NOMO-1 treated with dmso at 0.1 percent for 144 hours (cell line): Measurements from ENCODE around the gene ARPC5L.
"Not testable (repeated sequence)": the region's sequence is repeated elsewhere in the genome, so short reads cannot be mapped to it uniquely, and the experiment has no call there.

Experiments
- DNase-seq: peaks from one replicate; lab custom pipeline; 2025; ENCODE audit not compliant: unreplicated experiment; lab: John Stamatoyannopoulos, UW

Gene ARPC5L

DNA sequence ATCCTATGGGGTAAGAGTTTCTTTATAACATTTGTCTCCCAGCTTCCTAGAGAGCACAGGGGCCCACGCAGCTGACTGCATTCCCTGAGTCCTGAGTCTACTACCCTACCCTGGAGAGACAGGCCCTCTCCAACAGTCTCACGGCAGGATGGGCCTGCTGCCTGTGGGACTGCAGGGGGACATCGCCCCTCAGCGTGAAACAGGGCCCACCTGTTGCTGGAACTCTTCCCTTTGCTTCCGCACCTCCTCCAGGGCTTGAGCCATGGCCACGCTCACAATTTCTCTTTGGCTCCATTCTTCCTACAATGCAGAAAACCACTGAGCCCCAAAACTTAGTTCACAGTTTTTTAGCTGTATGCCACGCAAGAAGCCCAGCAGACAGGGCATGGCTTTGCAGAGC, 28.2 kb downstream of the ARPC5L start:
- DNase-seq: no peak

DNA sequence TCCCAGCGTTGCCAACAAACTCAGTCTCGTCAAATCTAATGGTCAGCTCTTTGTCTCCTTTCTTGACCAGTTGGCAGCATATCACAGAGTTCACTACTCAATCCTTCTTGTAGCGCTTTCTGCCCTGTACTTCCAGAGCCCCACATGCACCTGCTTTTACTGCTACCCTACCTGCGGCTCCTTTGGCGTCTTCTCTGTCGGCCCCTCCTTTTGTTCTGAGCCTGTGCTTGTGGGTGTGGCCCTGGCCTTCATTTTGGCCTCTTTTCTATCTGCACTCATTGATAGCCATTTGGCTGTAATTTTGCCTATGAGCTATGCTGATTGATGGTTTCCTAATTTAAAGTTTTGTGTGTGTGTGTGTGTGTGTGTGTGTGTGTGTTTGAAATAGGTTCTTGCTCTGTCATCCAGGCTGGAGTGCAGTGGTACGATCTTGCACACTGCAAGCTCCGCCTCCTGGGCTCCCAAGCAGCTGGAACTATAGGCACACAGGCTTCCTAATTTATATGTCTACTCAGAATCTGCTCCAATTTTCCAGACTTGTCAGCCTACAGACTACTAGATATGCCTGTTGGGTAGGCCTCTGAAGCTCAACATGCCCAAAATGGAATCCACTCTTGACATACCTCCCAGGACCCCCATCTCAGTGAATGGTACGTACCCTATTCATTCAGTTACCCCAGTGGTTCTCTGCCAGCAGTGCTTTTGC, 32.3 kb downstream of the ARPC5L start:
- no peak for DNase-seq

DNA sequence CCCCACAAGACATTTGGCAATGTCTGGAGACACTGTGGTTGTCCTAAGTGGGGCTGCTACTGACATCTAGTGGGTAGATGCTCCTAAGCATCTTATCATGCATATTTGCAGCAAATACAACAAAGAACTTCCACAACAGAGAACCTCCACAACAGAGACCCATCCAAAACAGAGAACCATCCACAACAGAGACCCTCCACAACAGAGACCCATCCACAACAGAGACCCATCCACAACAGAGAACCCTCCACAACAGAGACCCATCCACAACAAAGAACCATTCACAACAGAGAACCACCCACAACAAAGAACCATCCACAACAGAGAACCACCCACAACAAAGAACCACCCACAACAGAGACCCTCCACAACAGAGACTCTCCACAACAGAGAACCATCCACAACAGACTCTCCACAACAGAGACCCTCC, 32.8 kb downstream of the ARPC5L start:
- no peak for DNase-seq

DNA sequence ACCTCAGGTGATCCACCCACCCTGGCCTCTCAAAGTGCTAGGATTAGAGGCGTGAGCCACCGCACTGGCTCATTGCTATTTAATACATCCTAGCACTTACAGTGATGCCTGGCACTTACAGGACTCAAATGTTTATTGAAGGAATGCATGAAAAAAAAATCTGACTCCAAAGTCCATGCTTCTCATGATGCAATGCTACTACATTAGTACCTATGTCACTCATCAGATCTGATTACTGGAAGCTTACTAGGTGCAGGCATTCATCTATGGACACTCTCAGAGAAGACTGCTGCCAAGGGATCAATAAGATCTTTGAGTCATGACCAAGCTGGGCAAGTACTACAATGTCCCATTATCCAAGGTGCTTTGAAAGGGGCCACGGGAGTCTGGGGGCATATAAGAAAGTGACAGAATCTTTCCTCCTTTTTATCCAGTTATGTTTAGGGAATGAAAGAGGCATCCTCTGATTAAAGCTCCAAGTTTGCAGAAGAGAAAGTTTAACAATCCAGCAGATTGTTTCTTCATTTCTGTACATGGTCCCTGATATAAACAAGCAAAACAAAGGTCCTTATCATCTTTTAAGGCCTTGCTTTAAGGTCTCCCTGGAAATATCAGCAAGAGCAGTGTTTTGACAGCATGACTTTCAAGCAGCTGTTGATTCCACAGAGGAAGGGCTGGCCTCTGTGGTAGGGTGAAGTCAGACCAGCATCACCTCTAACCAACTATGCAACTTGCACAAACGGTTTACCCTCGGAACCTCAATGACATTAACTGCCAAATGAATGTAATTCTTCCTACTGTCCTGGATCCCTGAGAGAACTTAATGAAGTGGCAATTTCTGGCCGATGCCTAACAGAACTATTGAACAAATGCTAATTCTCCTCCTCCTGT, 35.9 kb downstream of the ARPC5L start:
- DNase-seq: no peak

DNA sequence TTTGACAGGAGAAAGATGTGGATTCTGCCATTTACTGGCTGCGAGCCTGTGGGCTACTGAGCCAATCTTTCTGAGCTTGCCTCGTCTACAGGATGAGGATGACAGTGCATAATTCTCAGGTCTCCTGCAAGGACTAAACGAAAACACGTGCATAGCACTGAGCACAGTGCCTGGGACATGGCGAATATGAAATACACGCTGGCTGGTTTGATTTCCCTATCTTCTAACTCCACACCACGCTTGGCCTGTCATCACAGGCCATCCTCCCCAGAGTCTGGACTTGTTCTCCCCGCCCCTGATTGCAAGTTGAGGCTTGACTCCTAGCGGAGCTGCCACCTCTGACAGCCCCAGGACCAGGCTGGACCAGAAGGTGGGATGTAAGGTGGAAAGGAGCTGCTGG, 37.9 kb downstream of the ARPC5L start:
- DNase-seq: no peak

DNA sequence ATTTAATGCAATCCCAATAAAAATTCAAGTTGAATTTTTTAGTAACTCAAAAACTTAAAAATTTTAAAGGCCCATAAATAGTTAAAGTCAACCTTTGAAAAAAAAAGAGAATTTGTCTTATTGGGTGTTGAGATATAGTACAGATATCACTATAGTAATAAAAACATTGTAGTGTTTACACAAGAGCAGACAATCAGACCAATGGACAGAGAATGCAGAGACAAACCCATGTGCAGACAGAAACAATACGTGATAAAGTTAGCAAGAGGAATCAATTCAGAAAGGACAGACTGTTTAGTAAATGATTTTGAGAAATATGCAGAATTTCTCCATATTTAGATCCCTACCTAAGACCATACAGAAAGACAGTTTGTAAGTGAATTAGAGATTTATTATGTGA, 45.0 kb downstream of the ARPC5L start:
- no peak for DNase-seq

DNA sequence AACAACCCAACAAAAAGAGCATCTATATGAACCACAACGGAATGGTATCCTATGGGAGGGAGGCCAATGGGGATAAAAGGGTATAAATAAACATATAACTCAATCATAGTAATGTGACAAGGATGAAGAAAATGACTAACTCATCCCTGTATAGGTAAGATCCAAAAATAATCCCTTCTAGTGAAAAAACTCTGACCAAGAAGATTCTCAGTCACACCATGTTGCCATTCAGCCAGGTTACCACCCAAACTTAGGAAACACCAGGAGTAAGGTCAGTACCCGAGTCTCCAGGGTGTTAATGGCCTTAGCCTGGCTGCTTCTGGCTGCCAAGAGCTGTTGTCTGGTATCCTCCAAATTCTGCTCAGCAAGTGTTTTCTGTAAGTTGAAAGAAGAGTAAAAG, 46.2 kb downstream of the ARPC5L start:
- no peak for DNase-seq

DNA sequence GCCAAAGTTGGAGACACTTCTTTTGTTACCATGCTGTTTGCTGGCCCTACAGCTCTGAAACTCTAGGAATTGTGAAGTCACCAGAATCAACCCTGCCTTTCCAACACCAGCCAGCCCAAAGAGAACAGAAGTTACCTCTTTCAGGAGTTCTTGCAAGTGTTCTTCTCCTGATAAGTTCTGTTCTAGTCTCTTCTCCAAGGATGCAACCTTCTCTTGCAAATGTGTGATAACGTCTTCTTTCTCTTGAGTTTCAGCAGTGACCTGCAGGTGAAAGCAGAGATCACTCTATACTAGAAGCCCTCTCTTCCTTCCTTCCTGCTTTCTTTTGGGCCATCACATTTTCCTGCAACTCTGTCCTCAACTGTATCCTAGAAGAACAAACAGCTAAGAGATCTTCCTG, 49.8 kb downstream of the ARPC5L start:
- DNase-seq: no peak

DNA sequence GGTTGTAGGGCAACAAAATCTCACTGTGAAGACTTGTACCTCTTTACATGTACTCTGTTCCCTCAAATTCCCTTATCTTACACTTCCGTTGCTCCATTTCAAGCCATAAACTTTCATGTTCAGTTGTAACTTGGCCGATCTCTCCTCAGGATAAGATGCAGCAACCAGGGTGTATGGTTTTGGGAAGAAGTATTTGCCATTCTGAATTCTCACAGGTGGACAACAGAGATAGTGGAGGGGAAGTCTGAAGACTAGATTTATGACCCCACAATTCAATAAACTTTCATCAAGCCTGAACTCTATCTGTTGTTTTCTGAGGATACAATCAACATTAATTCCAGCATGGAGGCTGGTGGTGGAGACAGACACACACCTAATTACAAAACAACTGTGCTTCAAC, 51.4 kb downstream of the ARPC5L start:
- no peak for DNase-seq

DNA sequence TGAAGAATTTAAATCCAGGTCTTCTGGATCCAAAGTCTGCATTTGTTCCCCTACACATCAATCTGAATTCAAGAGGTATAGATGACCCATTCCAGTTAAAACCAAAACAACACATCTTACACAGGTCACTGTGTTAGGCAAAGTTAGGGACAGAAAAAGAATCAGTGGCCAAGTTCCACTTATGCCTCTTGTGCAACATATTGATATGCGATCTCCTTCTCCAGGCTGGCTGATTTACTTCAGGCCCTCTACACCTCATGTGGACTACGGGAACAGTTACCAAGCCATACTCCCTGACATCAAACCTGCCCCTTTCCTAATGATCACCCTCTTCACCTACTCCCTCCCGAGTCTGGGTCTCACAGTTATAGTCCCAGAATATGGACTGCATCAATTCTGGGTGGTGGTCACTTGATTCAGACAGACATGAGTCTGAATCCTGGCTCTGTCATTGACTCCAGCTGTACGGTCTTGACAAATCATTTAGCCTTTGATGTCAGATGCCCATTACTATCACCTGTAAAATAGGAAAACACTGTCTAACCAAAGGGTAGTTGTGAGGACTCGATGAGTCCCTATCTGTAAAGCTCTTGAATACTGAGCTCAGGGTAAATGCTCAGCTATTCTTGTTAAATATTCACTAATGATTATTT, 52.9 kb downstream of the ARPC5L start:
- no peak for DNase-seq

DNA sequence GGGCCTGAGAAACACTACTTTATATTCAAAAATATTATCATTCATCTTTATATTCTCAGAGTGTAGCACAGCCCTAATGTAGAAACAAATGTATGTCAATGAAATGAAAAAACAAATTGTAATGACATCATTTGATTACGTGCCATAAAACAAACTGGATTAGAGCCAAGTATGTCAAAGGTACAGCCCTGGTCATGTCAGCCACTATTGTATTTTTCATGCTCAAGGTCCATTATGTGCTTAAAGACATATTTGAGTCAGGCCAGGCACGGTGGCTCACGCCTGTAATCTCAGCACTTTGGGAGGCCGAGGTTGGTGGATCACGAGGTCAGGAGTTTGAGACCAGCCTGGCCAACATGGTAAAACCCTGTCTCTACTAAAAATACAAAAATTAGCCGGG, 58.5 kb downstream of the ARPC5L start:
- DNase-seq: not testable (repeated sequence)
